ENCODE results near the gene INPP5F.

GRCh38 chr10:119827430-119827829 lies 101.6 kb downstream of the INPP5F start:
- TF ChIP-seq, protein P1, sequence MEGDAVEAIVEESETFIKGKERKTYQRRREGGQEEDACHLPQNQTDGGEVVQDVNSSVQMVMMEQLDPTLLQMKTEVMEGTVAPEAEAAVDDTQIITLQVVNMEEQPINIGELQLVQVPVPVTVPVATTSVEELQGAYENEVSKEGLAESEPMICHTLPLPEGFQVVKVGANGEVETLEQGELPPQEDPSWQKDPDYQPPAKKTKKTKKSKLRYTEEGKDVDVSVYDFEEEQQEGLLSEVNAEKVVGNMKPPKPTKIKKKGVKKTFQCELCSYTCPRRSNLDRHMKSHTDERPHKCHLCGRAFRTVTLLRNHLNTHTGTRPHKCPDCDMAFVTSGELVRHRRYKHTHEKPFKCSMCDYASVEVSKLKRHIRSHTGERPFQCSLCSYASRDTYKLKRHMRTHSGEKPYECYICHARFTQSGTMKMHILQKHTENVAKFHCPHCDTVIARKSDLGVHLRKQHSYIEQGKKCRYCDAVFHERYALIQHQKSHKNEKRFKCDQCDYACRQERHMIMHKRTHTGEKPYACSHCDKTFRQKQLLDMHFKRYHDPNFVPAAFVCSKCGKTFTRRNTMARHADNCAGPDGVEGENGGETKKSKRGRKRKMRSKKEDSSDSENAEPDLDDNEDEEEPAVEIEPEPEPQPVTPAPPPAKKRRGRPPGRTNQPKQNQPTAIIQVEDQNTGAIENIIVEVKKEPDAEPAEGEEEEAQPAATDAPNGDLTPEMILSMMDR (IDR thresholded peaks at IDR 0.05; ENCODE audit: insufficient read depth, low read length, poor library complexity, severe bottlenecking) = no peak
- no peak for TF ChIP-seq EZH2phosphoT487 (conservative IDR thresholded peaks at IDR 0.05; ENCODE audit: low read length)

Data from SU-DHL-6 (cell line).